HL-60 (cell line): ENCODE measurements around the gene FUT1.

Experiments used
- CTCF ChIP-seq: IDR thresholded peaks from one replicate; pipeline ENCODE4 v1.5.1; 2011; ENCODE audit warnings: low read length, control low read depth, inconsistent platforms; ENCODE audit not compliant: insufficient read depth
- POLR2AphosphoS5 ChIP-seq: IDR thresholded peaks from 2 replicates; pipeline ENCODE4 v1.6.1; 2012; ENCODE audit warnings: low read depth
- REST ChIP-seq: IDR thresholded peaks from 2 replicates; pipeline ENCODE4 v1.6.1; 2012; ENCODE audit warnings: low read depth; ENCODE audit not compliant: insufficient replicate concordance
- SPI1 ChIP-seq: IDR thresholded peaks from 2 replicates; pipeline ENCODE4 v1.6.1; 2012; ENCODE audit warnings: low read depth, mild to moderate bottlenecking, borderline replicate concordance

GRCh38 chr19:48718711-48719231 is 33.7 kb downstream of the FUT1 start:
- no peak for TF ChIP-seq CTCF
- no peak for TF ChIP-seq REST
- TF ChIP-seq POLR2AphosphoS5 = no peak
- TF ChIP-seq SPI1 = no peak
